ENCODE measurements around the gene TMEM179B.
A peak's percentile ranks its signal among the peaks of the same experiment; 100 is the strongest.
"Not testable (repeated sequence)": the region's sequence is repeated elsewhere in the genome, so short reads cannot be mapped to it uniquely, and the experiment has no call there.

TMEM179B gene

GRCh38 chr11:62755086-62755615 lies 32.1 kb upstream of the TMEM179B start:
- no peak overlapping the region for H3K4me3 ChIP-seq (ENCODE audit: low read depth, low read length)
- TF ChIP-seq CTCF (IDR thresholded peaks at IDR 0.05; ENCODE audit: low read depth, low read length, missing control alignments), result no peak

DNA sequence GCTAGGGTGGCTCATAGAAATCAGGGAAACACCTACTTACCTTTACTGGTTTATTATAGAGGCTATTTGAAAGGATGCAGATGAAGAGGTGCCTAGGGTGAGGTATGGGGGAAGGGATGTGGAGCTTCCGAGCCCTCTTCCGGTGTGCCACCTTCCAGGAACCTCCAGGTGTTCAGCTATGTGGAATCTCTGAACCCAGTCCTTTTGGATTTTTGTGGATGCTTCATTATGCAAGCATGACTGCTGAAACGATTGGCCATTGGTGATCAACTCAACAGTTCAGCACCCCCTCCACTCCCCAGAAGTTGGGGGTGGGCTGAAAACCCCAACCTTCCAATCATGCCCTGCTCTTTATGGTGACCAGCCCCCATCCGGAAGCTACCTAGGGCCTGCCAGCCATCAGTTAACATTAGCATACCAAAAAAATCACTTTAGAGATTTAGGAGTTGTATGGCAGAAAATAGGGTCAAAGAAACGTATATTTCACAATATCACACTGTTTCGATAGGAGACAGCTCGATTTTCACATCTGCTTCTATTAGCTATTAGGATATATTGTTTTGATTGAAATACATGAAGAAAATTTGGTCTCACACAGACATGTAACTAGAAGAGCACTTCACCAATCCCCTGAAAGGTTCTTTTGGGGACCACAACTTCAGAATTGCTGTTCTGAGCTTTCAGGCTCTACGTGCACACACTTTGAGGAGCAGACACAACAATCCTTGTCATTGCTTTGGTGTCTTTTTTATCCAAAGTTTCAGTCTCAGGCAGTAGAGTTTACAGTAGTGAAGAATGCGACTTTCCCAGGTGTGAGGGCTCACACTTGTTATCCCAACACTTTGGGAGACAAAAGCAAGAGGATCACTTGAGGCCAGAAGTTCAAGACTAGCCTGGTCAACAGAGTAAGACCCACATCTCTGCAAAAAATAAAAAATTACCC lies 29.1 kb upstream of the TMEM179B start:
- no peak for DNase-seq (ENCODE audit: low read depth)
- H3K4me3 ChIP-seq (ENCODE audit: low read depth, low read length), result no peak overlapping the region
- TF ChIP-seq CTCF (IDR thresholded peaks at IDR 0.05; ENCODE audit: low read depth, low read length, missing control alignments), result no peak

More at GRCh38 chr11:62755086-62755615, 32.1 kb upstream of the TMEM179B start:
- no peak for DNase-seq (ENCODE audit: low read depth)

DNA sequence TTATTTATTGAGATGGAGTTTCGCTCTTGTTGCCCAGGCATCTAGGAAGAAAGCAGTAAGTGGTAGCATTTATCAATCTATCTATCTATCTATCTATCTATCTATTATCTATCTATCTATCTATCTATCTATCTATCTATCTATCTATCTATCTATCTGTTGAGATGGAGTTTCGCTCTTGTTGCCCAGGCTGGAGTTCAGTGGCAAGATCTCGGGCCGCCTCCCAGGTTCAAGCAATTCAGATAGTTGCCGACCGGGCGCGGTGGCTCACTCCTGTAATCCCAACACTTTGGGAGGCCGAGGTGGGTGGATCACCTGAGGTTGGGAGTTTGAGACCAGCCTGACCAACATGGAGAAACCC lies 26.4 kb upstream of the TMEM179B start:
- peak overlapping the region; percentile 24; the same call in 1 of the 2 replicates for H3K4me3 ChIP-seq (ENCODE audit: low read depth, low read length)
- not testable (repeated sequence) for DNase-seq (ENCODE audit: low read depth)

GRCh38 chr11:62770778-62771143 lies 16.4 kb upstream of the TMEM179B start:
- peak overlapping the region; percentile 84 for H3K4me3 ChIP-seq (ENCODE audit: low read depth, low read length)
- no peak for TF ChIP-seq CTCF (IDR thresholded peaks at IDR 0.05; ENCODE audit: low read depth, low read length, missing control alignments)
- DNase-seq (ENCODE audit: low read depth), result no peak

GRCh38 chr11:62771144-62772021 lies 15.8 kb upstream of the TMEM179B start, which contains the start of gene TAF6L:
TSS of gene TAF6L (plus strand) at chr11:62771396. CDS start at chr11:62775784, 4,388 bp downstream.
- TF ChIP-seq CTCF (IDR thresholded peaks at IDR 0.05; ENCODE audit: low read depth, low read length, missing control alignments), result no peak
- peak; percentile 90 for DNase-seq (ENCODE audit: low read depth)
- H3K4me3 ChIP-seq (ENCODE audit: low read depth, low read length), result peak within 1 kb of the TSS; percentile 84

DNA sequence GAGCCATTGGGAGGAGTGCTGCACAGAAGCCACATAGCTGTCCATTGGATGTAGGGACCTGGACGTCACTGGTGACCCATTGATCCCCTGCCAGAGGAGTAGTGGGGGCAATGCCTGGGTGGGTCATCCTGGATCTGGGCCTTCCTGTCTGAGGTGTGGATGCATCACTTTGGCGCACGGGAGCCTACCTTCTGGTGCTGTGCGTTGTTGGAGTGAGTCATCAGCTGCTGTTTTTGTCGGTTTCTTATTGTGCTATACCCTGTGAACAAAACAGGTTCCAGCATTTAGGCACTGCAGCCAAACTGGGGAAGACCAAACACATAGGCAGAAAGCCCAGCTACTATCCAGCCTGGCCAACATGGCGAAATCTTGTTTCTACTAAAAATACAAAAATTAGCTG lies 12.8 kb upstream of the TMEM179B start:
- no peak overlapping the region for H3K4me3 ChIP-seq (ENCODE audit: low read depth, low read length)
- no peak for DNase-seq (ENCODE audit: low read depth)

More for the DNA sequence above, 12.8 kb upstream of the TMEM179B start:
- TF ChIP-seq CTCF (IDR thresholded peaks at IDR 0.05; ENCODE audit: low read depth, low read length, missing control alignments), result no peak
